Right ventricle myocardium inferior (tissue), 1 donor: ENCODE data around the gene CDC40. TPM values are rescaled to one million over a fixed set of nuclear protein-coding genes. Genes with fewer than 3 reads are reported as not detected.
"Not testable (repeated sequence)": the region's sequence is repeated elsewhere in the genome, so short reads cannot be mapped to it uniquely, and the experiment has no call there.

Experiments
- ATAC-seq: fragments of 200-7000 bp; cut with Tn5 transposase; one replicate; pipeline ENCODE4 v1.9.1; 2020; ENCODE audit warnings: mild to moderate bottlenecking, moderate library complexity
- DNase-seq: peaks from one replicate; pipeline ENCODE4 v3.0.0; 2021; ENCODE audit errors: missing footprints
- intact Hi-C: fragments of 100-400 bp; cut with DNase I; formaldehyde crosslinking; loops from one replicate; pipeline ENCODE4 v1.11.0; 2022
- total RNA-seq: library from RNA; stranded (reverse); fragmentation: NEBNext Ultra II Directional; extraction: Animal tissue kit (Norgen Biotek cat#: 25700); gene quantifications from one replicate; pipeline ENCODE4 v1.2.1, GENCODE V29; 2021
- donor health status: DM: no; HTN: yes; CAD: no; lungs with severe emphysema.

Gene CDC40
- total RNA-seq, 1 donor from 2014 or later: 15.7 TPM

DNA sequence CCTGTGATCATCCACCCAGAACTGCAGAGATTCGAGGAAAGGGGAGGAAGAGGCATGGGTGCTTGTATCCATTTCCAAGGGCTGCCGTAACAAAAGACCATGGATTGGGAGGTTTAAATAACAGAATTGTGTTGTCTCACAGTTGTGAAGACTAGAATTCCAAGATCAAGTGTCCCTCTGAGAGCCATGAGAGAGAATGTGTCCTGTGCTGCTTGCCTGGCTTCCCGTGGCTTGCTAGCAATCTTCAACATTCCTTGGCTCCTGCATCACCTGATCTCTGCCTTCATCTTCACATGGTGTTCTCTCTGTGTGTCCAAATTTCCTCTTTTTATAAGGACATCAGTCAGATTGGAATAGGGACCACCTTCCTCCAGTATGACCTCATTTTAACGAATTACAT, 69.8 kb downstream of the CDC40 start:
- DNase-seq (no peak), ATAC-seq (no peak)
- intact Hi-C loops: no loop called here

DNA sequence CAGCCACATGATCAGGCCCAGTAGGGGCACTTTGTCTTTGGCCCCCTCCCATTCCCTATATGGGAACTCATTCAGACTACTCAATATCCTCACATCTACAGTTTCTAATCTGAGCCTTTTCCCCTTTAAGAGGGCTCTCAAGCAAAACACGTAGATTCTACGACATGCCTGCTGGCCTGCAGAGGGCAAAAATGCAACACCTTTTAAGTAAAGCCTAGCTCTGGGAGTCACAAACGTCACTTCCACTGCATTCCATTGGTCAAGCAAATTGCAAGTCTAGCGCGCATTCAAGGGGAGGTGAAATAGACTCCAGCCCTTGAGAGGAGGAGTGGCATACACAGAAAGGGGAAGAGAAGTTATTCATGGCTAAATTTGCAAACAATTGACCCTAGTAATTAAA, 70.6 kb downstream of the CDC40 start:
- ATAC-seq: no peak
- no peak for DNase-seq
- intact Hi-C loops: no loop called here

DNA sequence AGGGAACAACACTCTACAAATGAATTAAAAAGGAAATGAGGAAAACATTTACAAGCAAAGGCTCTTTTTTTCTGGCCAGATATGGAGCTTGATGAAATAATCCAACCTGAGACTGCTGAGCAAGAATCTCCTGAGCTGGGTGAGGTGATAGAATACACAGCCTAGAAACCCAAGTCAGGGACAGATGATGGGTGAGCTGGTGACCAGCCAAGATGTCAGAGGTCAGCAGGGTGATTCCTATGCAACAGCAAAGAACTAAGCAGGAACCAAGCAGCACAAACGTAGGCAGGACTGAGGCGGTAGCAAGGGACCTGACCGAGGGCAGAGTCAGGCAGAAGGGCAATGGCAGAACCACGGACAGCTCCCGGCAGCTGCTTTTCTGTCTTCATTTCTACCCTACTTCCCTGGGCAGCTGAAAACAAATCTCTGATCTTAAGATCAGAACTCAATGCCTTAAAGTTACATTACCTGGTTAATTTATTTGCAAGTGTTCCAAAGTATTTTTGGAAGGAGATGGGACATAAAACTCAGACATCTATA, 75.1 kb downstream of the CDC40 start:
- ATAC-seq (no peak), DNase-seq (no peak)
- intact Hi-C loops: no loop called here

DNA sequence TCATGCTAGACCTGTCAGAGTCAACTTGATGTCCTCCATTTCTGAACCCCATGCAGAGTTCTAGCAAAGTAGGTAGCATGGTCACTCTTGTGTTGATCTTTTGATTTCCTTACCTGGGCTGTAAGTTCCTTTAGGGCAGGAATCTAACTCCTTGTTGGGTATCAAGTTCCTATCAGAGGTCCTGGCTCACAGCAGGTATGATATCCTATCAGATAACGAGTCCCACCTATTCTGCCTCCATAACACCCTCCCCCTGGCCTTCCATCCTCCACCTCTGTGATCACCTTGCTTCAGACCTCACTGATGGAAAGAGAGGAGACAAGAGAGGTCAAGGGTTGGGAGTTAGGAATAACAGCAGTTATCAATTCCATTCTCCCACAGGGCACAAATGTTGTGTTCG, 76.1 kb downstream of the CDC40 start:
- ATAC-seq (no peak), DNase-seq (no peak)
- intact Hi-C loops: no loop called here

- DNase-seq (no peak), ATAC-seq (no peak)
- intact Hi-C loops: no loop called here
Measured at GRCh38 chr6:110265273-110265672, 85.0 kb downstream of the CDC40 start.

- ATAC-seq: no peak
- DNase-seq: no peak
- intact Hi-C loops: no loop called here
Measured at GRCh38 chr6:110266996-110267395, 86.8 kb downstream of the CDC40 start.

DNA sequence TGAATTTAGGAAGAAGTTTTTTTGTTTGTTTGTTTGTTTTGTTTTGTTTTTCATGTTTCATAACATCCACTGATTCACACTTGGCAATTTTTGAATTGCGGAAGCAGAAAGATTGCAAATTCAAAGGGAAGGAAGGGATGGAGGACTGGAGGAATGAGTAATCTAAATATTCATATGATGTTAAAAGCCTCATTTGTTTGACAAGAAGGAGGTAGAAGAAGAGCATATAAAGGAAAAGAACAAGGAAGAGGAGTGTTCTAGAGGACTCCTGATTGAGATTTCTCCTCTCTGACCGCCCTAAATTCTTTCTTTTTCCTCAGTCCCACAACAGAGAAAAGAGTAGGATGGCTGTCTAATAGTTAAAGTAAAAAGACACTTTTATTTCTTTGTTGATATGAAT, 89.4 kb downstream of the CDC40 start:
- intact Hi-C loops: no loop called here
- ATAC-seq: no peak
- no peak for DNase-seq

GRCh38 chr6:110270165-110270564, 89.9 kb downstream of the CDC40 start:
- intact Hi-C loops: no loop called here
- no peak for ATAC-seq
- no peak for DNase-seq

- ATAC-seq (no peak), DNase-seq (no peak)
- intact Hi-C loops: no loop called here
Measured at GRCh38 chr6:110271732-110272022, 91.5 kb downstream of the CDC40 start.

DNA sequence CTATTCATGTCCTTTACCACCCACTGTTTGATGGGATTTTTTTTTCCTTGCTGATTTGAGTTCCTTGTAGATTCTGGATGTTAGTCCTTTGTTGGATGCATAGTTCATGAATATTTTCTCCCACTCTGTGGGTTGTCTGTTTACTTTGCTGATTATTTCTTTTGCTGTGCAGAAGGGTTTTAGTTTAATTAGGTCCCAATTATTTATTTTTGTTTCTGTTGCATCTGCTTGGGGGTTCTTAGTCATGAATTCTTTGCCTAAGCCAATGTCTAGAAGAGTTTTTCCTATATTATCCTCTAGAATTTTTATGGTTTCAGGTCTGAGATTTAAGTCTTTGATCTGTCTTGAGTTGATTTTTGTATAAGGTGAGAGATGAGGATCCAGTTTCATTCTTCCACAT, 92.6 kb downstream of the CDC40 start:
- intact Hi-C loops, ATAC-seq: not testable (repeated sequence)

DNA sequence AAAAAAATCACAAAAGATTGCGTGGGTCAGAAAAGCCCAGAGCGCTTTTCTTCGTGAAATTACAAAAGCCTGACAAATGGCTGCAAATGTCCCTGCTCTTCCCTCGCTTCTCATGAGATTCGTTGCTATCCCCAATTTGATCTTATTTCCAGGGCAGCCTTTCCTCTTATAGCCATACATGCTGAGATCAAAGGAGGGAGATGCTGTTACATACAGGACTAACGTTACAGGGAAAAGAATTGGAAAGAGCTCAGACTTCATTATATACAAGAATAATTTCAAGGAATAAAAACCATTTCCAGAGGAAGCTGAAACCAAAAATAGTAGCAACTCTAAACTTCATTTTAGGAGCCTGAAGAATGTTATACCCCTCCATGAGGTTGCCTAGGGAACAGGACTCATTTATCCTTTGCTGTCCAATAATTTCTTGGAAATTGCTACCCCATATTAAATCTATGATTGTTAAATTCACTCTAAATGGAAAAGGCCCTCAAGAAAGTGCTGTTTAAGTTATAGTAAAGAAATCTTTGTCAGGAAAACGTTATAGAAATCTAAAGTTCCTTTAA, 97.0 kb downstream of the CDC40 start:
- ATAC-seq (no peak), DNase-seq (no peak)
- intact Hi-C loops: no loop called here

More for the DNA sequence above, 92.6 kb downstream of the CDC40 start:
- not testable (repeated sequence) for DNase-seq

Other genes with a start within 250 kb of the CDC40 start
- gene GPR6, start 202.1 kb upstream of the CDC40 start, total RNA-seq: not detected
- gene WASF1, start 757 bp upstream of the CDC40 start, total RNA-seq: 1.8 TPM
- 1.1 TPM for gene METTL24, start 177.9 kb downstream of the CDC40 start, total RNA-seq
- gene DDO, start 235.1 kb downstream of the CDC40 start, total RNA-seq: 29.7 TPM